GM19351 (cell line): ENCODE results near the gene SLC6A16.
A peak's percentile ranks its signal among the peaks of the same experiment; 100 is the strongest.

Experiments used
- ATAC-seq: cut with Tn5 transposase; IDR thresholded peaks from one replicate; pipeline ENCODE4 v1.9.1; 2021; ENCODE audit warnings: mild to moderate bottlenecking, moderate library complexity; ENCODE audit not compliant: unreplicated experiment

The SLC6A16 gene

GRCh38 chr19:49347191-49347590 lies 22.2 kb upstream of the SLC6A16 start:
- no peak for ATAC-seq

- ATAC-seq: no peak
Measured at GRCh38 chr19:49344505-49345423, 19.8 kb upstream of the SLC6A16 start.

- no peak for ATAC-seq
Measured at GRCh38 chr19:49343123-49343522, 18.1 kb upstream of the SLC6A16 start.

- ATAC-seq: no peak
Measured at GRCh38 chr19:49342291-49342721, 17.3 kb upstream of the SLC6A16 start.

GRCh38 chr19:49340865-49341718 lies 16.1 kb upstream of the SLC6A16 start:
- ATAC-seq: no peak

- ATAC-seq: no peak
Measured at GRCh38 chr19:49340069-49340864, 15.3 kb upstream of the SLC6A16 start.

GRCh38 chr19:49339301-49340068 lies 14.5 kb upstream of the SLC6A16 start:
- ATAC-seq: no peak

GRCh38 chr19:49338691-49339300 lies 13.8 kb upstream of the SLC6A16 start:
- ATAC-seq: no peak

GRCh38 chr19:49338023-49338677 lies 13.2 kb upstream of the SLC6A16 start:
- ATAC-seq: no peak

GRCh38 chr19:49337267-49338022 lies 12.5 kb upstream of the SLC6A16 start:
- ATAC-seq: no peak

- no peak for ATAC-seq
Measured at GRCh38 chr19:49336482-49337266, 11.7 kb upstream of the SLC6A16 start.

- ATAC-seq: no peak
Measured at GRCh38 chr19:49335784-49336481, 10.9 kb upstream of the SLC6A16 start.

GRCh38 chr19:49335071-49335783 lies 10.2 kb upstream of the SLC6A16 start, which contains the start of gene CD37:
Gene CD37, plus strand, starts transcription at chr19:49335406. Its CDS starts 135 bp downstream, at chr19:49335541.
- no peak for ATAC-seq

- ATAC-seq: peak; percentile 44
Measured at GRCh38 chr19:49333811-49334288, 8.9 kb upstream of the SLC6A16 start.

- ATAC-seq: no peak
Measured at GRCh38 chr19:49333418-49333805, 8.4 kb upstream of the SLC6A16 start.
